Measurements from ENCODE around the gene NACA.
"Not testable (repeated sequence)": the region's sequence is repeated elsewhere in the genome, so short reads cannot be mapped to it uniquely, and the experiment has no call there.

The NACA gene

DNA sequence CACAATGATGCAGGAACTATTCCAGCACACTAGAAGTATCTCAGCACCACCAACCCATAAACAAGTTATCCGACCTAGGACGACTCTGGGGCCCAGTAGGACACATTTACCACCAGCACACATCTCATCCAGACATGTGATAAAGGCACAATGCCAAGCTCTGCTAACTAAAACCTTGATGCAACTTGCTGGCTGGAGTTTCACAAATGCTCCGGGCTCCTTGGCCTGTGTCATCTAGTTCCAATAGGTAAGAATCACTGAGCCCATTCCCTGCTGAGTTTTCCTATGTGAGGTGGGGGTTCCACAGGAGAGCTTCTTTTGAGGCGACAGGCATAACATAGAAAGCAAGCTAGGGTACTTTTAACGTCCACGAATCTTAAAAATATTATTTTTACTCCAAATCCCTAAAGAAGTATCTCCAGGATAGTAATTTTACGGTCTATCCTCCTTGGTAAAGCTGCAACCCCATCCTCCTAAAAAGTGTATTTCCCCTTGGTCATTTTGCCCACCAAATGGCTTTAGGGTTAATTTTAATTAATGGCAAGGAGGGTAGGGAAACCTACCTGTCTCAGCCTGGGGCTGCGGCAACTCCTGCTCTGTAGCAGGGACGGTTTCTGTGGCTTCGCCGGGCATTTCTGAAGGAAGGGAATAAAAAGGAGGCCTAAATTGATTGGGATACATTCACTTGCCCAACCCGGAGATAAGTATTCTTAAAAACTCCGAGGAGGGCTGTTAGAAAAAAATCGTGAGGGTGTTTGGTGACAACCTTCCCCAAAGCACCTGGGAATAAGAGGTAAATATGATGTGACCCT is 1.0 kb downstream of the NACA start:
- no peak for DNase-seq

DNA sequence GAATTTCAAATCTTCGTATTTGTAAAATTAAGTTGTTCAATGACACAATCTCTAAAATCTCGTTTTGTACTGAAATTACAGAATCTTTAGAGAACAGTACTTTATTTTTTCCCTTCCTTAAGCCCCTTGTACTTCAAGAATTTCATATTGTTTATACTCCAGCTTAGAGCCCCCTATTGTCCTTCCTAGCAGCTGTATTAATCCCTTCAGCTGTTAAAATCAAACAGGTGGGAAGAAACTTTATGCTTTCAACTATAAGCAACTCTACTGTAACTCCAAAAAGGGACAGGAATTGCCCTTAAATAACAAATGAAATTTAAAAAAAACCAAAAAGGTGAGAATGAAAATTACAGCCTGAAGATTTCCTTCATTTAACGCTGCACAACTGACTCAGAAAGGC is 1.7 kb downstream of the NACA start:
- no peak for DNase-seq

DNA sequence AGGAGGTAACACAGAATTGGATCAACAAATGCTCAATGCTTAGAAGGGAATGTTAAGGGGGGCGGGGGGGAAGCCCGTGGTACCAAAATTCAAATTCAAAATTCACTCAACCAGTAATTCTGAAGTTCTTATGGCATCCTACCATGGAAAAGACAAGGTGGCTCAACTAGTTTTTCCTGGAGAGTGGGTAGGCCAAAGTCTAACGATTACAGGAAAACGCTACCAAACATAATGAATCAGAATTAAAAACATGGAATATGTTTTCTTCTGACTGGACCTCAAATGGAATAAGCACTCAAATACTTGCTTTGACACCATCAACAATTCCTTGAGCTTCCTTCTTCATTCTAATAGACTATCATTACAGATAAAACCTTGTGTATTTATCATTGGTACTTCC is 2.3 kb downstream of the NACA start:
- DNase-seq: no peak

DNA sequence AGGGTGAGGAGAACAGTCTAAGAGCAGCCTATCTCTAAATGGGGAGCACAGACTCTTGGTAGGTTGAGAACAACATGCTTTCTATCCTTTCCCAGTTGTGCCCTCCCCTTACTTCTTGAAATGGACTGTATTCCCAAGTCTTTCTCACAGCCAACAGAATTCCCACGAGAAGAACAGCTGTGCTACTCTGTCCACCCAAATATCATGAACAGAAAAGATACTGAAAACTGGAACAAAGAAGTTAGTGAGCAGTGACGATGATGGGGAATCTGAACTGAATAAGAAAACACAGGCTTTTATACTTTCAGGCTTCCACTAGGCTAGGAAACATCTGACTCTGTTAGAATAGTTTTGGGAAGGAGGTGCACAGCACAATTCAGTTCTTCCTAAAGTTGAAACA is 3.4 kb downstream of the NACA start:
- DNase-seq: no peak

DNA sequence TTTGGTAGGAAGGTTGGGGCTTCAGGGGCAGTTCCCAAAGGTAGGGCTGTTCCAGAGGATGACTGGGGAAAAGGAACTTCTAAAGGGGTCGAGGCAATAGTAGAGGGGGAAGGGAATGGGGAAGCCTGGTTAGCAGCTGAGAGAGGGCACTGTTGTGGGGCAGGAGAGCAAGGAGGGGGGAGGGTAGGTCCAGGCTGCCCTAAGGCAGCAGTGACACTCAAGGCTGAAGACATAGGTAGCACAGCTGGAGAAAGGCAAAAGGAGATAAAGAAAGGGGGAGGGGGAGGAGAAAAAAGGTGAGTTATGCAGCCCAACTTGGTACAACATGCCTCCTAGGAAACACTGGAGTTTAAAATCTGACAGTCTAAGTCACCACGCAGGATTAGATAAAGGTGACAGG is 3.9 kb downstream of the NACA start:
- no peak for DNase-seq

DNA sequence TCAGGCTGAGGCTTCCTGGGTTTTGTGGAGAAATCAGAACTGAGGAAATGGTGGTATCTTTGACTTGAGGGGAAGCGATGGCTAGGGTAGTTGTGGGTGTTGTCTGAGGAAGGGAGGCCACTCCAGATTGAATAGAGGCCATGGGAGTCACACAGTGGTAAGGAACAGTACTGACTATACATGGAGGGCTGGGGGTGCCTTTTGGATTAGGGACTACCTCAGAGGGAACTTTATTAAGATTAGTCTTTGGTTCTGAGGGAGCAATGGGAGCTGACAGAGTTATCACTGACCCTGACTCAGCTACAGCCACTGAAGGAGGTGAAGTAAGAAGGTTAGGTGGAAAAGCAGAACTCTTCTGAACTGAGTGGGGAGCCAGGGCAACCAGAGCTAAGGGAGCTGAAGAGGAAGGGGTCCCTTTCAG is 4.4 kb downstream of the NACA start:
- no peak for DNase-seq

DNA sequence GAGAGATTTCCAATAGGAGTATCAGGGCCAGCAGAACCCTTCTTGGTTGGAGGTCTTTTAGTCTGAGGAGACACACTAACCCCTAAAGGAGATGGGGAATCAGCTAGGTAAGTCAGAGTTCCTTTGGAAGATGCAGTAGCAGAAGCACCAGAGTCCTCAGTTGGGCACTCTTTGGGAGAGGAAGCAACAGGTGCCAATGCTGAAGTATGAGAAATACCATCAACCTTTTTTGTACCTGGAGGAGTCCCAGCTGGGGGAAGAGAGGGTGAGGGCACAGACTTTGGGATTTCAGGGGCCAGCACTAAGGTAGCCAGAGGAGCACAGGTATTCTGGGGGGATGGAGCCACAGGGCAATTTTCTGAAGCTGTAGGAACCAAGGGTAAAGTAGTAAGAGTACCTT is 6.0 kb downstream of the NACA start:
- DNase-seq: no peak

DNA sequence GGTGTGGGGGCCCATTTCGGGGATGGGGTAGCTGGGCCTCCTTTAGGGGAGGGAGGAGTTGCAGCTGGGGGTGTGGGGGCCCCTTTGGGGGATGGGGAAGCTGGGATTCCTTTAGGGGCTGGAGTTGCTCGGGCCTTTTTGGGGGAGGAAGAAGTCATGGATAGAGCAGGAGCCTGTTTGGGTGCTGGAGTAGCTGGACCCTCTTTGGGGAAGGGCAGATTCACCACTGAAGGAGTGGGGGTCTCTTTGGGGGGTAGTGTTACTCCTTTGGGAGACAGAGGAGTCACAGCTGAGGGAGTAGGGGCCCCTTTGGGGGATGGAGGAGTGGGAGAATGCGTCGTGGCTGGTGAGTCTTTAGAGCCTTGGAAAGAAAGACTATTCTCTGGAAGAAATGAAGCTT is 6.5 kb downstream of the NACA start:
- no peak for DNase-seq

DNA sequence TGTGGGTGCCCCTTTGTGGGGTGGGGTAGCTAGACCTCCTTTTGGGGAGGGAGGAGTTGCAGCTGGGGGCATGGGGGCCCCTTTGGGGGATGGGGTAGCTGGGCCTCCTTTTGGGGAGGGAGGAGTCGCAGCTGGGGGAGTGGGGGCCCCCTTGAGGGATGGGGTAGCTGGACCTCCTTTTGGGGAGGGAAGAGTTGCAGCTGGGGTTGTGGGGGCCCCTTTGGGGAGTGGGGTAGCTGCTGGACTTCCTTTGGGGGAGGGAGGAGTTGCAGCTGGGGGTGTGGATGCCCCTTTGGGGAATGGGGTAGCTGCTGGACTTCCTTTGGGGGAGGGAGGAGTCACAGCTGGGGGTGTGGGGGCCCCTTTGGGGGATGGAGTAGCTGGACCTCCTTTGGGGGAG is 7.0 kb downstream of the NACA start:
- DNase-seq: no peak

DNA sequence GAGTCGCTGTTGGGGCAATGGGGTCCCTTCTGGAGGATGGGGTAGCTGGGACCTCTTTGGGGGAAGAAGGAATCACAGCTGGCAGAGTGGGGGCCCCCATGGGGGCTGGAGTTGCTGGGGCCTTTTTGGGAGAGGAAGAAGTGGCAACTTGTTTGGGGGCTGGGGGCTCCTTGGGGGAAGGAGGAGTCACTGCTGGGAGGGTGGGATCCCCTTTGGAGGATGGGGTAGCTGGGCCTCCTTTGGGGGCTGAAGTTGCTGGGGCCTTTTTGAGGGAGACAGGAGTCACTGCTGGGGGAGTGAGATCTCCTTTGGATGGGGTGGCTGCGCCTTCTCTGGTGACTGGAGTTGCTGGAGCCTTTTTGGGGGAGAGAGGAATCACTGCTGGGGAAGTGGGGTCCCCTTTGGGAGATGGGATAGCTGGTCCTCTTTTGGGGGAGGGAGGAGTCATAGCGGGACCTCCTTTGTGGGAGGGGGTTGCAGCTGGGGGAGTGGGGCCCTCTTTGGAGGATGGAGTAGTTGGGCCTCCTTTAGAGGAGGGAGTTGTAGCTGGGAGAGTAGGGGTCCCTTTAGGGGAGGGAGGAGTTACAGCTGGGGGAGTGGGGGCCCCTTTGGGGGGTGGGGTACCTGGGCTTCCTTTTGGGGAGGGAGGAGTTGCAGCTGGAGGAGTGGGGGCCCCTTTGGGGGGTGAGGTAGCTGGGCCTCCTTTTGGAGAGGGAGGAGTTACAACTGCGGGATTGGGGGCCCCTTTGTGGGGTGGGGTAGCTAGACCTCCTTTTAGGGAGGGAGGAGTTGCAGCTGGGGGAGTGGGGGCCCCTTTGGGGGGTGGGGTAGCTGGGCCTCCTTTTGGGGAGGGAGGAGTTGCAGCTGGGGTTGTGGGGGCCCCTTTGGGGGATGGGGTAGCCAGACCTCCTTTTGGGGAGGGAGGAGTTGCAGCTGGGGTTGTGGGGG is 7.9 kb downstream of the NACA start:
- no peak for DNase-seq

DNA sequence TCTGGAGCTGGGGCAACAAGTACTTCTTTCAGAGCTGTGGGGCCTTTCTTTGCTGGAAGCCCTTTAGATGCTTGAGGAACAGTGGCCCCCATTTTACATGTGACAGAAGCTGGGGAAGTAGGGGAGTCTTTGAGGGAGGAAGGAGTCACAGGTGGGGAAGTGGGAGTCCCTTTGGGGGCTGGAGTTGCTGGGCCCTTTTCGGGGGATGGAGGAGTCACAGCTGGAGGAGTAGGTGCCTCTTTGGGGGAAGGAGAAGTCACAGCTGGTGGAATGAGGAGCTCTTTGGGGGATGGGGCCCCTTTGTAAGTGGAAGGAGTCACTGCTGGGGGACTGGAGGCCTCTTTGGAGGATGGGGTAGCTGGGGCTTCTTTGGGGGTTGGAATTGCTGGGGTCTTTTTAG is 8.6 kb downstream of the NACA start:
- DNase-seq: no peak

DNA sequence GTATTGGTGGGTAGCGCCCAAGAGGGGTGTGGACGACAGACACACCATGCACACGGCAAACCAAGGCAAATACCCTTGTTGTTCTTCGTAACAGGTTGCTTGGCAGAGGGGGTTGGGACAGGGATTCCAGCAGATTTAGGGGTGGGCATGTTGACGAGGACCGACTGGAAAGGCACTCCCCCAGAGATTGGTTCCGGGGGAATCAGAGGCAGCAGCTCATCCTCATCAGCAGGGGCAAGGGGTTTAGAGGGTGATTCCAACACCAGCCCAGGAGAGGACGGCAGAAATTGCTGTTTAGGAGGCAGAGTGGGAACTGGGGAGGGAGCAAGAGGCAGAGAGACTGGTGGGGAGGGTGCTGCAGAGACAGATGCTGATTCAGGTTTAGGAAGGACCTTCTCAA is 9.3 kb downstream of the NACA start:
- no peak for DNase-seq

DNA sequence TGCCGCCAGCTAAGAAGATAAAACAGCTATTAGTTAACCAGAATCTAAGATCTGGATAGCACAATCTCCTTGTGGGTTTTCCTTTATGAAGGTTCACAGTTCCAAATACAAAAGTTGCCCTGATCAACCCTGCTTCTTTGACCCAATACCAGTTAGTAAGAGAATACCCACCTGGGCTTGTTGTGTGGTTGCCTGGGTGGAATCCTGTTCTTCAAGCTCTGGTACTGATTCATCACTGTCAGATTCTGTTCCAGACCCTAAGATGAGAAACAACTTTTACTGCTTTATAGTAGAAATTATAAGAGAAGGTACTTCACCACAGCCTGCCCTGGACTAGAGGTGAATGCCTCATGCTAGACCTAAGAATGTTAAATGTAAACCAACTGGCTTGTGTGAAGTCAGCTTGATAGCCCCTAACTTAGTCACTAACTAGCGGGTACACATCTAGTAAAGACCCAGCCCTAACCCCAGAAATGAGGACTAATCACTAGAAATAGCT is 10.6 kb downstream of the NACA start:
- no peak for DNase-seq

DNA sequence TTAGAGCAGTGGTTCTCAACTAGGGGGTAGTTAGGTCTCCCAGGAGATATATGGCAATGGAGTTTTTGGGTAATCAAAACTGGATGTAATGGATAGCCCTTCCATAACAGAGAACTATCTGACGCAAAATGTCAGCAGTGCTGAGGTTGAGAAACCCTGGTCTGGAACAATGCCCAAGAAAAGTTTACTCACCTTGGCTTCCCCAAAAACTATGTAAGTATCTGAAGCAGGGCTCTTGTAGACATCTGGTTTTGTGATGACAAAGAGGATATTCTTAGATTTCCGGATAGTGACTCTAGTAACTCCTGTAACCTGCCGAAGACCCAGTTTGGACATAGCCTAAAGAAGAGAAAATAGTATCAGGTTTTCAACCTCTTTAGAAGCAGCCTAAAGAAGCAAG is 11.8 kb downstream of the NACA start:
- DNase-seq: no peak

DNA sequence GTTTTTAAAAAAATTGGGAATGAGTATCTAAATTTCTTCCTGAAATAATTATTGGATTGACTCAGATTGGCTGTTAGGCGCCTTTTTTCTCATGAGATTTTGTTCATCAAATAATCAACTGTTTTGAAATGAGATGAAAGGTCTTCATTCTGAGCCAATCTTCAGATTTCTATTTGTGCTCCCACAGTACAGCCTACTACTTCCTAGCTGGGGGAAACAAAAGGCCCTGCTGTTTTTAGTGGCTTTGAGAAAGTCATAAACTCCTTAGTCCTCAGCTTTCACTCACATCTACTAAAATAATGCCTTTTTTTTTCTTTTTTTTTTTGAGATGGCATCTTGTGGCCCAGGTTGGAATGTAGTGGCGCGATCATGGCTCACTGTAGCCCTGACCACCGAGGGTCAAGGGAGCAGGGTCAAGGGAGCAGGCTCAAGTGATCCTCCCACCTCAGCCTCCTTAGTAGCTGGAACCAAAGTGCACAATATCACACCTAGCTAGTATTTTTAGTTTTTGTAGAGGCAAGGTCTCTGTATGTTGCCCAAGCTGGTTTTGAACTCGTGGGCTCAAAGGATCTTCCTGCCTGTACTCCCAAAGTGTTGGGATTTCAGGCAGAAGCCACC is 15.2 kb downstream of the NACA start:
- no peak for DNase-seq

DNA sequence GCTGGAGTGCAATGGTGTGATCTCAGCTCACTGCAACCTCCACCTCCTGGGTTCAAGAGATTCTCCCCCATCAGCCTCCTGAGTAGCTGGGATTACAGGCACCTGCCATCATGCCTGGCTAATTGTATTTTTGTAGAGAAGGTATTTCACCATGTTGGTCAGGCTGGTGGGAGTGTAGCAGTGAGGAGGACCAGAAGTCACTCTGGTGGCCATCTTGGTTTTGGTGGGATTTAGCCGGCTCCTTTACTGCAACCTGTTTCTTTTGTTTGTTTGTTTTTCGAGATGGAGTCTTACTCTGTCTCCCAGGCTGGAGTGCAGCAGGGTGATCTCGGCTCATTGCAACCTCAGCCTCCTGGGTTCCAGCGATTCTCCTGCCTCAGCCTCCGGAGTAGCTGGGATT is 20.6 kb downstream of the NACA start:
- not testable (repeated sequence) for DNase-seq

DNA sequence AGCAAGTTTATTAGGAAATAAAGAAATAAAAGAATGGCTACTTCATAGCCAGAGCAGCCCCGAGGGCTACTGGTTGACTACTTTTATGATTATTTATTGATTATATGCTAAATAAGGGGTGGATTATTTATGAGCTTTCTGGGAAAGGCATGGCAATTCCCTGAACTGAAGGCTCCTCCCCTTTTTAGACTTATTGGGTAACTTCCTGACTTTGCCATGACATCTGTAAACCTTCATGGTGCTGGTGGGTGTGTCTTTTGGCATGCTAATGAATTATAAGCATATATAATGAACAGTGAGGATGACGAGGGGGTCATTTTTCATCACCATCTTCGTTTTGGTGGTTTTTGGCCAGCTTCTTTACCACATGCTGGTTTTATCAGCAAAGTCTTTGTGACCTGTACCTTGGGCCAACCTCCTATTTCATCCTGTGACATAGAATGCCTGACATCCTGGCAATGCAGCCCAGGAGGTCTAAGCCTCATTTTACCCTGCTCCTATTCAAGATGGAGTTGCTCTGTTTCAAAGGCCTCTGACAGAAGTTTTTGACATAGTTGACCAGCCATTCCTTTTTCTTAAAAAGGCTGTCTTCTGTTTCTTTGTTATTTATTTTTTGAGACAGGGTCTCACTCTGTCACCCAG is 26.0 kb downstream of the NACA start:
- DNase-seq: no peak

DNA sequence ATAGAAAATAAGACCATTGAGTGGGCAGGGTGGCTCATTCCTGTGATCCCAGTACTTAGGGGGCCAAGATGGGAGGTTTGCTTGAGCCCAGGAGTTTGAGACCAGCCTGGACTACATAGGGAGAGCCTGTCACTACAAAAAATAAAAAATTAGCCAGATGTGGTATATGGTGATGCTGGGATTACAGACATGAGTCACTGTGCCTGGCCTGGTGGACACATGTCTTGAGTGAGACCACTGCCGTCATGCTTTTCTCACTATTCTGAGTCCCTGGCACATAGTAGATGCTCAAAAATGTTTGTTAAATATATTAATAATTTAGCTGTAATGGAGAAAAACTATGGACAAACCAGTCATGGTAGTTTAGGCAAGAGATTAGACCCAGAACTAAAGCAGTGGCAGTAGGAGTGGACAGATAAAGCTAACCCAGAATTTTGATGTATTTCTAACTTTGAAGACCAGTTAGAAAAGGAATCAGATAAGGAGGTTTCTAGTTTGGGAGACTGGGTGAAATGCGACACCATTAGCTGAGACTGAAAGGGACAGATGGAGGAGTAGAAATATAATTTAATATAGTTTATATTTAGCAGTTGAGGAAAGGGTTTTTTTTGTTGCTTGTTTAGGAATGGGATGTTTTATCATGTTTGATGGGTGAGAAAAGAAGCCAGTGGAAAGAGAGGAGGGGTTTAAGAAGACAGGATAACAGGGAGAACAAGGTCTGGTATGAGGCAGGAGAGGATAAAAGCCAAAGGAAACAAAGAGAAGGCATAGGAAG is 29.6 kb downstream of the NACA start:
- DNase-seq: no peak

DNA sequence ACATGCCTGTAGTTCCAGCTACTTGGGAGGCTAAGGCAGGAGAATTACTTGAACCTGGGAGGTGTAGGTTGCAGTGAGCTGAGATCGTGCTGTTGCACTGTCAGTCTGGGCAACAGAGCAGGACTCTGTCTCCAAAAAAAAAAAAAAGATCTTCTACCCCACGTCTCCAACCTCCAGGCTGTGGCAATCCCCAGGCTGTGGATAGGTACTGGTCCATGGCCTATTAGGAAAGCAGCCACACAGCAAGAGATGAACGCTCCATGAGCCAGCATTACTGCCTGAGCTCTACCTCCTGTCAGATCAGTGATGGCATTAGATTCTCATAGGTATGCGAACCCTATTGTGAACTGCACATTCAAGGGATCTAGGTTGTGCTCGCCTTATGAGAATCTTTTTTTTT is 30.9 kb downstream of the NACA start:
- no peak for DNase-seq

DNA sequence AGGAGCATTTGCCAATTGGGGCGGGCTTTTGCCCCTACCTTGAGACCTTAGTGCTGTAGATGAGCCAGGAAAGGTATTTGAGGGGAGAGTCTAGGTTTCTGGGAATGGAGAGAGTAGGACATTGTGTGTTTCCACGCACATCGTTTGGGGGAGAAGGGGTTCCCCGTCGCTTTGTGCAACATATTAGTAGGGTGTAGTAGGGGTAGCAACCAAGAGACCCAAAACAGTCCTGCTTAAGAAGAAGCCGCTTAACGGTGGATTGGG is 36.3 kb downstream of the NACA start:
- DNase-seq: no peak

DNA sequence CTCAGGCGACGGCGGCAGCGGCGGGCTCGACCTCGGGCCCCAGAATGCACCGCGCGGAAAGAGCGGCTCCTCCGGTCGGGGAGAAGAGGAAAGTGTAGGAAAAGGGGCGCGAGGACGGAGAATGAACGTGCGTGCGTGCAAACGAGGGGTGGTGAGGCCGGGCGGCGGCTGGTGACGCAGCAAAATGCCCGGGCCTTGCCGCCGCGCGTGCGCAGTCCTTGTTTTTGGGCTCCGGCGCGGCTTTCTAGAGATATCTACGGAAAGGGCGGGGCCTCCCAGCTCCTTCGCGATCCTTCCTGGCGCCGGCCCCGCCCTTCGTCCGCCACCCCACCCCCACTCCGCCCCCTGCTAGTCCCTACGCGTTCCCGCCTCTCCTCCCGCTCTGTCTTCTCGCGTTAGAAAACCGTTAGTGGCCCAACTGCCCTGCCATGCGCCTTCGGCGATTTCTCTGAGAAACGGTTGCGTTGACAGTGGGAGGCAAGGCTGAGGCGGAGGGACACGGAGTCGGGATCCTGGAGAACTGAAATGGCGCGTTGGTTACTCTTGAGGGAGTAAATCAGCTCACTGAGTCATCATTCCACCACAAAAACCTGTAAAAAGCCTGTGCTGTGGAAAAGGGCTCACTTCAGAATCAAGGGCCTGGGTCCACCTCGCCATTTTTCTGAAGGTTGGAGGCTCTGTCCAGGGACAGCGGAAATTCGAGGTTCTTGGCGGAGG is 36.8 kb downstream of the NACA start, which contains the start of gene PTGES3:
TSS of gene PTGES3 (minus strand) at position 156 of the 717 bp plus-strand sequence. CDS start 285 bp downstream, outside the sequence.
- peak; percentile 100 for DNase-seq
